ENCODE results near the gene H1-8.

DNA sequence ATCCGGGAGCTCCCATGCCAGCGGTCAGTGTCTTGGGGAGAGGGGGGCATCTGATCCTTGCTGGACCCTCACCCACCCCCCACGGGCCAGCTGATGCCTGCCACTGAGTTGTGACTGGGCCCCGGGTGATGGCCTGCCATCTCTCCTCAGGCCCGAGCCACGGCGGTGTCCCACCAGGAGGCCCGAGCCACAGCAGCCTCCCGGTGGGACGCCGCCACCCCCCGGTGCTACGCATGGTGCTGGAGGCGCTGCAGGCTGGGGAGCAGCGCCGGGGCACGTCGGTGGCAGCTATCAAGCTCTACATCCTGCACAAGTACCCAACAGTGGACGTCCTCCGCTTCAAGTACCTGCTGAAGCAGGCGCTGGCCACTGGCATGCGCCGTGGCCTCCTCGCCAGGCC, 4.3 kb downstream of the H1-8 start:
- TF ChIP-seq TAF1 (IDR thresholded peaks at IDR 0.05; ENCODE audit: low read depth) (no peak), RAD21 (IDR thresholded peaks at IDR 0.05; ENCODE audit: low read depth) (no peak), EP300 (IDR thresholded peaks at IDR 0.05; ENCODE audit: borderline replicate concordance) (no peak), NFIC (IDR thresholded peaks at IDR 0.05) (no peak), CREB1 (IDR thresholded peaks at IDR 0.05; ENCODE audit: low read depth) (no peak), CEBPB (IDR thresholded peaks at IDR 0.05) (no peak), TEAD4 (IDR thresholded peaks at IDR 0.05) (no peak), FOXM1 (IDR thresholded peaks at IDR 0.05; ENCODE audit: borderline replicate concordance, low read depth) (no peak), YY1 (IDR thresholded peaks at IDR 0.05; ENCODE audit: low read depth) (no peak), EGR1 (IDR thresholded peaks at IDR 0.05) (no peak), TCF12 (IDR thresholded peaks at IDR 0.05; ENCODE audit: low read depth) (no peak)
- TF ChIP-seq, protein P1, sequence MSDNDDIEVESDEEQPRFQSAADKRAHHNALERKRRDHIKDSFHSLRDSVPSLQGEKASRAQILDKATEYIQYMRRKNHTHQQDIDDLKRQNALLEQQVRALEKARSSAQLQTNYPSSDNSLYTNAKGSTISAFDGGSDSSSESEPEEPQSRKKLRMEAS (IDR thresholded peaks at IDR 0.05): no peak

Measured in Ishikawa (cell line).